SJSA1 (cell line): ENCODE results near the gene VAC14. TPM values are rescaled to one million over a fixed set of nuclear protein-coding genes. Genes with fewer than 3 reads are reported as not detected.

Source experiments
- DNase-seq, 2 experiments: peaks; one replicate each; pipeline ENCODE4 v3.0.0-alpha.2; 2015 to 2020; ENCODE audit warnings: low spot score in 2 of 2, low read depth in 1 of 2
- H3K27ac ChIP-seq: fragments of 250-450 bp; sonication (Bioruptor Pico); 2 replicates; pipeline ENCODE4 v1.5.1; 2020; ENCODE audit warnings: mild to moderate bottlenecking, moderate library complexity
- H3K27me3 ChIP-seq: fragments of 250-450 bp; sonication (Bioruptor Pico); replicated peaks from 2 replicates; pipeline ENCODE4 v1.5.1; 2020; ENCODE audit warnings: mild to moderate bottlenecking, moderate library complexity
- H3K36me3 ChIP-seq: fragments of 250-450 bp; sonication (Bioruptor Pico); 2 replicates; pipeline ENCODE4 v1.5.1; 2020; ENCODE audit warnings: mild to moderate bottlenecking
- H3K4me1 ChIP-seq: fragments of 250-450 bp; sonication (Bioruptor Pico); replicated peaks from 2 replicates; pipeline ENCODE4 v1.6.1; 2021; ENCODE audit warnings: mild to moderate bottlenecking
- H3K4me3 ChIP-seq: fragments of 250-450 bp; sonication (Bioruptor Pico); 2 replicates; pipeline ENCODE4 v1.5.1; 2020; ENCODE audit warnings: mild to moderate bottlenecking
- H3K9me3 ChIP-seq: fragments of 250-450 bp; sonication (Bioruptor Pico); replicated peaks from 2 replicates; pipeline ENCODE4 v1.5.1; 2020; ENCODE audit warnings: mild to moderate bottlenecking
- total RNA-seq: library from RNA; depleted of rRNA; stranded (reverse); fragments of >200 nt; shearing (Covaris generic); gene quantifications from 2 replicates; pipeline ENCODE4 v1.2.3, GENCODE V29; 2014

The VAC14 gene
- total RNA-seq, 1 experiment from 2014 or later, result 46.7 TPM

DNA sequence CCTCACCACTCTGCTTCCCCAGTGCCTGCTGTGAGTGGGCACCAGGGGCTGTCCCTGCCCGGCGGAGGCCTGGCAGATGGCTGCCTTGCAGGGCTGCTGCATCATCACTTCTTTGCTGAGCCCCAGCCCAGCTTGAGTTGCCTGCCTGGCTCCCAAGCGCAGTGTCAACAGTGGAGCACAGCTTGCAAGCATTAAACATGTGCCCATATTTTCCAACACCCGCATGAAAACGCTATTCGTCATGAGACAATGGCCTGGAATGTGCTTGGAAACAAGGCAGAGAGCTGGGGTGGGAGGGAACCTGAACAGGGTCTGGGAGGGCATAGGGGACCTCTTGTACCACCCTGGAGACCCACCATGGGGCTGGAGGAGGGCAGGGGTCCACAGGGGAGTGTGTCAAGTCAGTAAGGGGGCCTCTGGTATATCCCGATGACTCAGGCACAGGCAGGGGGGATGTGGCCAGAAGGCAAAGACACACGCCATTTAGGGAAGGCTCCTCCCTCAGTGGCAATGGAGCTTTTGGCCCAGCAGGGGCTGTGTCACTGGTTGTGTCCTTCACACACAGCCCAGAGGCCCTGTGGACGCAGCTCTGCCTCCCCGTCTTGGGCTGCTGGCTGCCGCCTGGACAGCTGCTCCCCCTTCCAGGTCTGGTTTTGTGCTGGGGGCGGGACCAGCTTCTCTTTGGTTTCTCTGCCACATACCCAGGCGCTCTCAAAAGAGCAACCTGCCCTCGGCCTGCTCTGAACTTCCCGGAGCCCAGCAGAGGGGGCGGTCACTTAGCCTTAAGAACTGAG is 97.7 kb downstream of the VAC14 start:
- no peaks in the 10 kb centered on the region for H3K9me3 ChIP-seq
- peaks cover 88% of the 10 kb centered on the region for H3K4me1 ChIP-seq
- H3K27ac ChIP-seq, result peak overlapping the region; percentile 96
- no peak overlapping the region for H3K4me3 ChIP-seq
- no peaks in the 10 kb centered on the region for H3K27me3 ChIP-seq
- H3K36me3 ChIP-seq, result peaks cover 10% of the 10 kb centered on the region
- peak; percentile 91 for DNase-seq

DNA sequence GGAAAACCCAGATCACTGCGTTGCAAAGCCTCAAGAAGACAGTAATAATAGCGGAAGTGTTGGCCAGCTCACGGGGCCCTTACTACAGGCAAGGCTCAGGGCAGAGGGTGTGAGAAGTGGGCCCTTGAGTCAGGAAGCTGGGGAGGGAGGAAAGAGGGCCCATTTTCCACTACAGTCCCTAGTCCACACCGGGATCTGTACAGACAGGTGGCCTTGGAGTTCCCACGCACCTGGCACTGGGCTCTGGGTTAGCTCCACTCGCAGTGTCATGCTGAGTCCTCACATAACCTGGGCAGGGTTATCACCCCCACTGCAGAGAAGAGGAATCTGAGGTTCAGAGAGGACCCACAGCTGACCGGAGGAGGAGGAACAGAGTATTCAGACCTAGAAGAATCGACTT is 98.3 kb downstream of the VAC14 start:
- peak overlapping the region; percentile 96 for H3K27ac ChIP-seq
- peaks cover 16% of the 10 kb centered on the region for H3K36me3 ChIP-seq
- H3K4me3 ChIP-seq, result no peak overlapping the region
- H3K9me3 ChIP-seq, result no peaks in the 10 kb centered on the region
- H3K4me1 ChIP-seq, result peaks cover 86% of the 10 kb centered on the region
- H3K27me3 ChIP-seq, result no peaks in the 10 kb centered on the region
- no peak for DNase-seq

DNA sequence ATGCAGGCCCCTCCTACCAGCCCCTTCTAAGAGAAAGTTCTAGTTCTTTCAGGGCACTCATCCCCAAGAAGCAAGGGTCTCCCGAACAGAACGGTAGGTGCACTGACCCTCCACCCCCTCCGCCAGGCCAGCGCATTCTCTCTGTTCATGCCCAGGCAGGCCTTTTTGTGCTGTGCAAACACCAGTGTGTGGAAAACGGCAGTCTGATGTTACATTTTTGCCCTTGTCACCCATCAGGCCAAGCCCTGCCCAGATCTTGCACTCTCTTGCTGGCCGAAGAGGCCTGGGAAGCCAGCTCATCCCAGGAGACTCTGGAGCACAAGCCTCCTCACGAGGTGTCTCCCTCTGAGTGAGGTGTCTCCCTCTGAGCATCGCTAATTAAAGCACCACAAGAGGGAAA is 99.0 kb downstream of the VAC14 start:
- H3K9me3 ChIP-seq, result no peaks in the 10 kb centered on the region

DNA sequence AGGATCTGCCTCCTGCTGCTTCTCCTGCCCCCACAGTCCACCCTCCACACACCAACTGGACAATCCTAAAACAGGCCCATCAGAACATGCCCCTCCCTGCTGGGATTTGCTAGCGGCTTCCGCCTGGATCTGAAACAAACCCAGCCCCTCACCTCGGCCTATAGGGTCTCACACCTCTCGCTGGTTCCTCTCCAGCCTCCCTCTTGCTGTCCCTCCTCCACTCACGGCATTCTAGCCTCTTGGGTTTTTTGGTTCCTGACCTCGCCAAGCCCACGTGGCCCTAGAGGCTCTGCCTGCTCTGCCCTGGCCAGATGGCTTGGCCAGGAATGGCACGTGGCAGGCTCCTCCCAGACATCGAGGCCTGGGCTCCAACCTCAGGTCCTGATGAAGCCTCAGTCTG is 99.4 kb downstream of the VAC14 start:
- no peak for DNase-seq
- Histone ChIP-seq H3K4me1 (peaks cover 81% of the 10 kb centered on the region), H3K36me3 (peaks cover 20% of the 10 kb centered on the region), H3K9me3 (no peaks in the 10 kb centered on the region), H3K27ac (peak overlapping the region; percentile 96; the same call in 1 of the 2 replicates), H3K27me3 (no peaks in the 10 kb centered on the region), H3K4me3 (no peak overlapping the region)

More for the DNA sequence above, 99.0 kb downstream of the VAC14 start:
- Histone ChIP-seq H3K4me3 (no peak overlapping the region), H3K4me1 (peaks cover 84% of the 10 kb centered on the region), H3K36me3 (peaks cover 20% of the 10 kb centered on the region), H3K27ac (peak overlapping the region; percentile 96; the same call in 1 of the 2 replicates), H3K27me3 (no peaks in the 10 kb centered on the region)
- no peak for DNase-seq

DNA sequence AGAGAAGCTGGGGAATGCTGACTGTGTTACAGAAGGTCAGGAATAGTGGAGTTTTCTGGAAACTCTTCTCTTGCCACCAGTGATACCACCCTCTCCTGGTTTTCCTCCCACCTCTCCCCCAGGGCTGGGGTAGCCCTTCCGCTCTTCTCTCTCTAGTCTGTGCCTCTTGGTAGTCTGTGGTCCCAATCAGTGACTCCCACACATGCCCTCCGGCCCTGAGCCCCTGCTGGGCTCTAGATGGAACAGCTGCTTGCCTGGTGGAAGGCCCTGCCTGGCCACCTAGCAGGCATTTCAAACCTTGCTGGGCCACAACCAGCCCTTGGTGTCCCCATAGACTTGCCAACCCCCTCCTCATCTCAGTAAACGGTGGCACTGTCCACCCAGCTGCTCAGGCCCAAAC is 99.9 kb downstream of the VAC14 start:
- DNase-seq, result no peak

DNA sequence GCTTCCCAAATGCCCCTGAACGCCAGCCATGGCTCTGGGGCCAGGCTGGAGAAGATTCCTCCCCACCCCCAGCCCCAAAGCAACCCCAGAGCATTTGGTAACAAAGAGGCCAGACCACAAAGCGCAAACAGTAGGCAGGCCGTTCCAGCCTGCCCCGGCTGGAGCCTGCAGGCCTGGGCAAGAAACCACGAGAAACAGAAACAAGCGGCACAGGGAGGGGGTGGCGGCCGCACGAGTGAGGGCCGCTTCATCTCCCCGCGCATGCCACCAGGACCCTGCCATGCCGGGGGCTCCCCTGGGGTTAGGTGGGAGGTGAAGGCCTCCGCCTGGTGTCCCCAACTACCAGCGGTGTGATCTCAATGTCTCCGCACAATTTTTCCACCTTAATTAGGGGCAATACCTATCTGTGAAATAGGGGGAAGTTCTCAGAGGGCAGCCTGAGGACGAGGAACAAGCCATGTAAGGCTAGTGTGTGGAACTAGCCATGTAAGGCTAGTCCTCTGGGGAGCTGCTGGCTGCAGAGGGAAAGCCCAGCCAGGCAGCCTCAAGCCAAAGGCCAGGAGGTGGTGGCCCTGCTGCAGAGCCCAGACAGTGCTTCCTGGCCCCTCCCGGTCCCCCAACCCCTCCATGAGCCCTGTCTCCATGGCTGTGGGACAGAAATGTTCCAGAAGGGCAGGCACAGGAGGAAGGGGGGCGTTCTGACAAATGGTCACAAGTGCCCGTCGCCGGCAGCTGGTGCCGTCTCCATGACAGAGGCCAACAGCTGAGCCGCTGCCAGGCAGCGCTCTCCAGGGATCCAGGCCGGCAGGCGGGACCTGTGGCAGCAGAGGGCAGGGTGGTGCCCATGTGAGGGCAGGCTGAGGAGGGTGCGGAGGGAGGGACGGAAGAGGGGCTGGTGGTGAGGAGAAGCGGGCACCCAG is 100.6 kb downstream of the VAC14 start:
- Histone ChIP-seq H3K27me3 (no peaks in the 10 kb centered on the region), H3K4me1 (peaks cover 77% of the 10 kb centered on the region), H3K27ac (peak overlapping the region; percentile 24; the same call in 1 of the 2 replicates), H3K9me3 (no peaks in the 10 kb centered on the region), H3K36me3 (peaks cover 20% of the 10 kb centered on the region), H3K4me3 (no peak overlapping the region)
- DNase-seq, result no peak

More for the DNA sequence above, 99.9 kb downstream of the VAC14 start:
- no peak overlapping the region for H3K27ac ChIP-seq
- no peaks in the 10 kb centered on the region for H3K9me3 ChIP-seq
- H3K4me3 ChIP-seq, result no peak overlapping the region
- H3K4me1 ChIP-seq, result peaks cover 77% of the 10 kb centered on the region
- H3K27me3 ChIP-seq, result no peaks in the 10 kb centered on the region
- H3K36me3 ChIP-seq, result peaks cover 20% of the 10 kb centered on the region

DNA sequence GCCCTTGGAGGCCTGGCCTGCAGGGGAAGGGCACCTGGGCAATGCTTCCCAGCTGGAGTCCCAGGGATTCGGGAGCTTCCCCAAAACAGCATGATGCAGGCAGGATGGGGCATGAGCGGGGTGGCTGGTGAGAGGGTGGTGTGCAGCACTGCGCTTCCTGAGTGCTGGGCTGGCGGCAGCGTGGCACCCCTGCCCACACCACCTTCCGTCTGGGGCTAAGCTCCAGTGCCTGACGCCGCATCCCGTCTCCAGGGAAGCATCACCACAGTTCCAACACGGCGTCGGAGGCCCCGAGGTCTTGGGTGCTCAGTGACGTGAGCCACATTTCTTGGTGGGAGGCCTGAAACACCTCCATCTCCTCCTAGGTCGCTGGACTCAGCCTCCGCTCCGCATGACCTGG is 101.3 kb downstream of the VAC14 start:
- peak overlapping the region; percentile 24; the same call in 1 of the 2 replicates for H3K27ac ChIP-seq
- H3K27me3 ChIP-seq, result no peaks in the 10 kb centered on the region
- peaks cover 20% of the 10 kb centered on the region for H3K36me3 ChIP-seq
- DNase-seq, result no peak
- no peak overlapping the region for H3K4me3 ChIP-seq
- H3K4me1 ChIP-seq, result peaks cover 77% of the 10 kb centered on the region
- H3K9me3 ChIP-seq, result no peaks in the 10 kb centered on the region

DNA sequence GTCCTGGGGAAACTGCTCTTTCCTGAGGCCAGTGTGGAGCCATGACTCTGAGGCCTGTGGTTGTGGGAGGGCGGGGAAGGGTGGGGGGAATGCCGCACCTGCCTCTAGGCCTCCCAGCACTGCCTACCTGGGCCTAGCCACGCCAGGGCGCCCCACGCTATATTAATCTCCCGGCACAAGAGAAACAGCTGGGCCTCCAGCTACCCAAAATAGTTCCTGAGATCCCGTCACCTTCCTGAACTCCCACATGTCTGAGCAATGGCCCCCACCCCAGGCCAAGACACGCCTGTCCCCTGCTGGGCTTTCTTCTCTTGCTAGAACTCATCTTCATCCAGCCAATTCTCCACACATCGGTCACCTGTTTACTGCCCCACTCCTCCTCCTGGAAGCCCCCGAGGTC is 102.1 kb downstream of the VAC14 start:
- H3K27ac ChIP-seq, result no peak overlapping the region
- peaks cover 20% of the 10 kb centered on the region for H3K36me3 ChIP-seq
- H3K27me3 ChIP-seq, result no peaks in the 10 kb centered on the region
- no peaks in the 10 kb centered on the region for H3K9me3 ChIP-seq
- H3K4me3 ChIP-seq, result no peak overlapping the region
- H3K4me1 ChIP-seq, result peaks cover 77% of the 10 kb centered on the region
- DNase-seq, result no peak

DNA sequence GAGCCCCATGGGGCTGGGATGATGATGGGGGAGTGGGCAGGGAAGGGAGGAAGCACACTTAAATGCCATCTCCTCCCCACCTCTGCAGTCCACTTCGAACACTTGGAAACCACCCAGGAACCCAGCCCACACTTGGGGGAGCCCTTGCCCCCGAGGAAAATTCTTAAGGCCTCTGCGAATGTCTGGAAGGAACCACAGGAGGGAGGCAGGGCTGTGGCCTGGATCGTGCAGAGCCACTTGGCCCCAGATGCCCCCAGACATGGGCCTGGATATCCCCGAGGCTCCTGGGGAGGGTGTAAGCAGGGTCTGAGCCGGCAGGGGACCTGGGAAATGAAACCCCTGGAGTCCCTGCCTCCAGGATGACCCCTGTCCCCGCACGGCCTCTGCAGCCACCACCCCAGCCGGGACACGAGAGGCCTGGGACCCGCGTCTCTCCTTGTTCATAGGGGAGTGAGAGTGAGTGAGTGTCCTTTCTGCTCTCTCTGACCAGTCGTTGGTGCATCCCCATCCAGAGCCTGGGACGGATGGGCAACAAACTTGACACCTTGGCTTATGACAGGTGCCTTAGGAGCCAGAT is 103.3 kb downstream of the VAC14 start:
- Histone ChIP-seq H3K4me3 (no peak overlapping the region), H3K27ac (no peak overlapping the region), H3K36me3 (peaks cover 26% of the 10 kb centered on the region), H3K9me3 (no peaks in the 10 kb centered on the region), H3K27me3 (no peaks in the 10 kb centered on the region), H3K4me1 (peaks cover 77% of the 10 kb centered on the region)
- no peak for DNase-seq

DNA sequence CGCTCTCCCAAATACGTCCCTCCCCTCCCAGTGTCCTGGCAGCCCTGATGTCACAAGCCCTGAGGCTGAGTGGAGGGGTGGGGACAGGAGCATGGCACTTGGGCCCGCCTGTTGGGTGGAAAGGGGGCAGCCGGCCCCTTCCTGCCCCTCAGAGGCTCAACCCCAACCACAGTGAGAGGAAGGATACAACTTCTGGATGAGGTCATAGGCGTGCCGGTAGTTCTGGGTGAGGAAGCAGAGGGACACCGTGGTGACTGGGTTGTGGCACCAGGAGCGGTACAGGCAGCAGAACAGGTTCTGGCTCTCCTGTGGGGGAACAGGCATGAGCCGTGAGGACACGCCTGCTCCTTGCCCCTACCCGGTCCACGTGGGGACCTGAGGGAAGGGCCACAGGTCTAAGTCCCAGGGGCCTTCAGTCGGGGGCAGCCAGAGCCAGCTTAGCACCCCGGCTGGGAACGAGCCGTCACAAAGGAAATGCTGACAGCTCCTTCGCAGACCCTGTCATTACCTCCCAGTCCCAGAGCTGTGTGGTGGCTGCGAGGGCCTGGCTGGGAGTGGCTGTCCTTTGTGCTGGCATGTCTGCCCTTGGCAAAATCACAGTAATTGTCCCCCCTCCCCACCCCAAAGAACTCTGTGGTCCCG is 103.9 kb downstream of the VAC14 start:
- DNase-seq, result no peak
- Histone ChIP-seq H3K4me3 (no peak overlapping the region), H3K27me3 (no peaks in the 10 kb centered on the region), H3K4me1 (peaks cover 77% of the 10 kb centered on the region), H3K27ac (no peak overlapping the region), H3K9me3 (no peaks in the 10 kb centered on the region), H3K36me3 (peaks cover 32% of the 10 kb centered on the region)

DNA sequence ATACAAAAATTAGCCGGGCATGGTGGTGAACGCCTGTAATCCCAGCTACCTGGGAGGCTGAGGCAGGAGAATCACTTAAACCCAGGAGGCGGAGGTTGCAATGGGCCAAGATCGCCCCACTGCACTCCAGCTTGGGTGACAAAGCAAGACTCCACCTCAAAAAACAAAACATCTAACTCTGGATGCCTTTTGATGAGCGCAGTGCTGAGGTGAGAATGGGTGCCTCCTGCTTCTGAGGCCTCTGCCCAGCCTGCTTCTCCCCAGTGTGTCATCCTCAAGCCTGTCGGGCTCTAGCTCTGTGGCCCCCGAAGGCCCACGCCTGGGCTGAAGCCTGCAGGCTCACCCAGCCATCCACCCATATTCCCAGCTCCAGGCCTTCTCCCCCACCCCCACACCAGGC is 104.6 kb downstream of the VAC14 start:
- DNase-seq, result no peak
- H3K4me3 ChIP-seq, result no peak overlapping the region
- no peaks in the 10 kb centered on the region for H3K27me3 ChIP-seq
- H3K4me1 ChIP-seq, result peaks cover 77% of the 10 kb centered on the region
- H3K27ac ChIP-seq, result no peak overlapping the region
- H3K36me3 ChIP-seq, result peaks cover 32% of the 10 kb centered on the region
- H3K9me3 ChIP-seq, result no peaks in the 10 kb centered on the region

DNA sequence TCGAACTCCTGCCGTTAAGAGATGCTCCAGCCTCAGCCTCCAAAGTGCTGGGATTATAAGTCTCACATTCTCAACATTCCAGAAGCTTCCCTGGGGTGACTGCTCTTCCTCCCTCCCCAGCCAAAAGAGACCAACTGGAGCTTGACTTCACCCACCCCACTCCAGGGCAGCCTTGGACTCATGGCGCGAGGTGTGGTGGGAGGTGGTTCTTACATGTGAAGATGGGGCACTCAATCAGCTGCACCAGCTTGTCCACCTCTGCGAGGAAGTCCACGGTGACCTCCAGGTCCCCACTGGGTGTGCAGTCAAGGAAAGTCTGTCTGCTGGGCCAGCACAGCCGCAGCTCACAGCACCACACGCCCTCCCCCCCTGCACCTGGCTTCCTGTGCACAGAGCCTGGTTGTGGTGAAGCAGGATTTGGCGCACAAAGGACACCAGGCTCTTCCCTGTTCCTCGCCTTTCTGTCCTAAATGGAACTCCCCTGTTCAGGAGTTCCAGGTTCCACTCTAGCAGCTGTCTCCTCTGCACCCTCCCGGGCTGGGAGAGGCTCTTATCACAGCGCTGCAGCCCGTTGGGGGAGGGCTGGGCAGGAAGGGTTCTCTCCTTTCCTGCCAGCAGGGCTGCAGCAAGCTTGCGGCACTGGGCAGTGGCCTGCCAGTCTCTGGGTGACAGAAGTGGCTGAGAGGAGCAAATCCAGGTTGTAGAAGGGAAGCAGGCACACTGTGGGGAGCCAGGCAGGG is 105.5 kb downstream of the VAC14 start:
- Histone ChIP-seq H3K27ac (no peak overlapping the region), H3K9me3 (no peaks in the 10 kb centered on the region), H3K36me3 (peaks cover 32% of the 10 kb centered on the region), H3K27me3 (no peaks in the 10 kb centered on the region), H3K4me3 (no peak overlapping the region), H3K4me1 (peaks cover 70% of the 10 kb centered on the region)
- no peak for DNase-seq

DNA sequence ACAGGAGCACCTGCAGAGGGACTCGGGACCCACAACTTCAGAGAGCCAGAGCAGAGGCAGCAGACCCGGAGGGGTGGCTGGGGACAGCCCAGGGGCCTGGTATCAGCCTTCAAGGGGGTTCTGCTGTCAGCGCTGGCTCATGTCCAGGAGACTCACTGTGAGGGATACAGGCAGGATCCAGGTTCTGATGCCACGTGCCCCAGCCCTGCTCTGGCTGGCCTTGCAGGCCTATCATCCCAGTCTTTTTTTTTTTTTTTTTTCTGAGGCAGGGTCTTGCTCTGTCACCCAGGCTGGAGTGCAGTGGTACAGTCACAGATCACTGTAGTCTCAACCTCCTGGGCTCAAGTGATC is 106.1 kb downstream of the VAC14 start:
- Histone ChIP-seq H3K4me3 (no peak overlapping the region), H3K36me3 (peaks cover 32% of the 10 kb centered on the region), H3K27me3 (no peaks in the 10 kb centered on the region), H3K27ac (peak overlapping the region; percentile 89), H3K4me1 (peaks cover 65% of the 10 kb centered on the region), H3K9me3 (no peaks in the 10 kb centered on the region)
- no peak for DNase-seq
